ENCODE data around the gene F8A2. TPM values are rescaled to one million over a fixed set of nuclear protein-coding genes. Genes with fewer than 3 reads are reported as not detected.

The F8A2 gene
- total RNA-seq = not detected in 2 replicates

GRCh38 chrX:155381843-155382528 lies at the start of gene F8A2:
F8A2 (plus strand) TSS chrX:155382095; CDS start chrX:155382115, 20 bp downstream.

GRCh38 chrX:155334486-155335336 lies 47.2 kb upstream of the F8A2 start, which contains the start of gene CLIC2:
CLIC2 (minus strand) TSS chrX:155334614; CDS start chrX:155334427, 187 bp downstream.

Other genes starting within 250 kb of the F8A2 start
- gene VBP1, start 165.6 kb upstream of the F8A2 start, total RNA-seq = 32.0 and 37.3 TPM in 2 replicates
- gene RAB39B, start 117.6 kb upstream of the F8A2 start, total RNA-seq = 0.35 and 1.8 TPM in 2 replicates
- gene CLIC2, start 47.5 kb upstream of the F8A2 start, total RNA-seq = 0.51 and 2.9 TPM in 2 replicates
- gene F8A3, start 76.5 kb downstream of the F8A2 start, total RNA-seq = 3.6 and 10.6 TPM in 2 replicates
- gene SPRY3, start 230.5 kb downstream of the F8A2 start, total RNA-seq = 0.09 and 0.47 TPM in 2 replicates
- gene TMLHE, start 230.9 kb downstream of the F8A2 start, total RNA-seq = 7.4 and 15.2 TPM in 2 replicates